PC-3 (cell line): ENCODE measurements around the gene FHL3. TPM values are rescaled to one million over a fixed set of nuclear protein-coding genes. Genes with fewer than 3 reads are reported as not detected.

Source experiments
- ATAC-seq: fragments of 200-7000 bp; cut with Tn5 transposase; 2 replicates; pipeline ENCODE4 v1.9.1; 2020; ENCODE audit warnings: mild to moderate bottlenecking, moderate library complexity
- BruUV-seq: library from RNA; stranded (reverse); fragments of 400-500 nt; replicated peaks from 2 replicates; lab custom pipeline; 2021; lab: Mats Ljungman, UMichigan
- CTCF ChIA-PET: fragments of 300-600 bp; sonication (Branson Sonifier 250); formaldehyde crosslinking; loops from one replicate; lab custom pipeline; 2022; ENCODE audit warnings: antibody characterized with exemption; lab: Charles Lee
- POLR2A ChIA-PET: fragments of 300-600 bp; sonication (Branson Sonifier 250); formaldehyde crosslinking; loops from one replicate; lab custom pipeline; 2022; ENCODE audit warnings: antibody characterized with exemption; ENCODE audit not compliant: unreplicated experiment; lab: Charles Lee
- DNase-seq: peaks from one replicate; pipeline ENCODE4 v3.0.0-alpha.2; 2015
- H2AFZ ChIP-seq: fragments of 300-600 bp; sonication (generic); 2 replicates; pipeline ENCODE4 v1.6.0; 2016; ENCODE audit warnings: antibody characterized with exemption, low read length
- H3F3A ChIP-seq: fragments of 300-600 bp; sonication (generic); one replicate; pipeline ENCODE4 v1.6.0; 2017; ENCODE audit warnings: antibody characterized with exemption, low read length, control low read depth, mild to moderate bottlenecking; ENCODE audit not compliant: unreplicated experiment
- H3K27ac ChIP-seq: fragments of 300-600 bp; sonication (generic); 2 replicates; pipeline ENCODE4 v1.5.1; 2016; ENCODE audit warnings: mild to moderate bottlenecking, low read length
- H3K27me3 ChIP-seq: fragments of 300-600 bp; sonication (generic); 2 replicates; pipeline ENCODE4 v1.6.1; 2016; ENCODE audit warnings: low read length, mixed read lengths
- H3K36me3 ChIP-seq: fragments of 300-600 bp; sonication (generic); 2 replicates; pipeline ENCODE4 v1.6.1; 2016; ENCODE audit warnings: low read depth, mixed run types, low read length, mixed read lengths
- H3K4me1 ChIP-seq: fragments of 300-600 bp; sonication (generic); 2 replicates; pipeline ENCODE4 v1.5.1; 2016; ENCODE audit warnings: low read length; ENCODE audit not compliant: insufficient read depth
- H3K4me2 ChIP-seq: fragments of 300-600 bp; sonication (generic); 2 replicates; pipeline ENCODE4 v1.6.0; 2016; ENCODE audit warnings: low read length
- H3K4me3 ChIP-seq: fragments of 300-600 bp; sonication (generic); 2 replicates; pipeline ENCODE4 v1.5.1; 2016; ENCODE audit warnings: mild to moderate bottlenecking, low read length, mixed read lengths
- H3K79me2 ChIP-seq: fragments of 300-600 bp; sonication (generic); 2 replicates; pipeline ENCODE4 v1.6.1; 2017; ENCODE audit warnings: low read length, mixed read lengths
- H3K9ac ChIP-seq: fragments of 300-600 bp; sonication (generic); 2 replicates; pipeline ENCODE4 v1.6.0; 2016; ENCODE audit warnings: mild to moderate bottlenecking, low read length
- H3K9me2 ChIP-seq: fragments of 300-600 bp; sonication (generic); replicated peaks from 2 replicates; pipeline ENCODE4 v1.6.1; 2016; ENCODE audit warnings: mixed run types, low read length, mixed read lengths
- H3K9me3 ChIP-seq: fragments of 300-600 bp; sonication (generic); 2 replicates; pipeline ENCODE4 v1.6.1; 2016; ENCODE audit warnings: low read length, mixed read lengths
- H4K20me1 ChIP-seq: fragments of 300-600 bp; sonication (generic); 2 replicates; pipeline ENCODE4 v1.6.1; 2016; ENCODE audit warnings: low read length, mixed read lengths
- EZH2 ChIP-seq: fragments of 300-600 bp; sonication (generic); IDR thresholded peaks from one replicate; pipeline ENCODE4 v1.6.1; 2017; ENCODE audit warnings: antibody characterized with exemption, mild to moderate bottlenecking, low read length; ENCODE audit not compliant: unreplicated experiment
- EZH2phosphoT487 ChIP-seq: fragments of 300-600 bp; sonication (generic); IDR thresholded peaks from 2 replicates; pipeline ENCODE4 v1.6.1; 2018; ENCODE audit warnings: mild to moderate bottlenecking, antibody characterized with exemption, low read length, borderline replicate concordance
- intact Hi-C: fragments of 100-400 bp; cut with micrococcal nuclease; formaldehyde crosslinking; loops from 2 replicates; pipeline ENCODE4 v1.9.0; 2023
- total RNA-seq: library from RNA; depleted of rRNA; stranded (reverse); fragments of >200 nt; gene quantifications from 2 replicates; pipeline ENCODE4 v1.2.3, GENCODE V29; 2014
- TF ChIP-seq, protein P1 (sequence below): fragments of 300-600 bp; sonication (generic); conservative IDR thresholded peaks from 2 replicates; pipeline ENCODE4 v1.5.1; 2017; ENCODE audit warnings: antibody characterized with exemption, low read depth, mild to moderate bottlenecking, low read length

Gene FHL3
- total RNA-seq, 1 experiment from 2014 or later, result 6.3 TPM

DNA sequence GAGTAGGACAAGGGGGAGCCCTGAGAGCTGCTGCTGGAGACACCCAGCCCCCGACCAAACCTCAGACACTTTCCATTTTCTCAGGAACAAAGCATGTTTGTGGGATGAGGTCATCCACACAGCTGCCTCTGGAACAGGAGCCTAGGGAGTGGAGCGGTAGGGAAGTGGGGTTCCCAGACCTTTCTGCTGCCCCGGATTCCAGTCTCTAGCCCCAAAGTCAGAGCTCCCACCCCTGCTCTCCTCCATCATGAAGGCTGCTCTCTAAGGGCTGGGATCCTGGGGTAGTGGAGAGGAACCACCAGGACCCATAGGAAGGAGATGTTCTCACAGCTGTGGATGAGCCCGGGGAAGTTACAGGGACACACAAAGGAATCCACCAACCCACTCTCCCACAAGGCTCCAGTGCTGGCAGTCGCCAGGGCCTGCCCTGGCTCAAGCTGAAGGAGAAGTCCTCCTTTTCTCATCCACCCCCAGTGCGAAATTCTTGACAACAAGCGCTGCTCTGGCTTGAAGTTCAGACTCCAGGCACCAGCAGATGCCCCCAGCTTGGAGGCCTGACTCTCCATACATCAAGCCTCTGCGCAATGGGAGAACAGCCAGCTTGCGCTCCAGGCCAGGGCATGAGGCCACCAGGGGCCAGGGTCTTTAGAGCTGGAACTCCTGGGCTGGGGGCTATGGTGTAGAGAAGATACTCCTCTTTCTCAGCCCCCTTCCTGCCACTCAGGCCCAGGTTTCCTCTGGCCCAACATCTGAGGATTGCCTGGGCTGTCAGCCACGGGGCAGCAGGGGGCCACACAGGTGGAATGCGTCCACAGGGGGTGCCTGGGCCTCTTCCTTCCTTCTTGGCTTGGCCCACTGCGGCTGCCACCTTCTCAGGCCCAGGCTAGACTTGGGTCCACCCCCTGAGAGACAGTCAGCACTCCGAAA is 4.5 kb downstream of the FHL3 start:
- ChIA-PET POLR2A (no interaction called here), CTCF (interaction anchor here (0.6 kb wide), 1 partner anchor 18 kb away, joined by 8 read pairs; no protein-coding TSS in a partner anchor)
- H3K9me3 ChIP-seq, result no peaks in the 10 kb centered on the region
- no peaks in the 10 kb centered on the region for H3K9me2 ChIP-seq
- H3K4me1 ChIP-seq, result peaks cover 36% of the 10 kb centered on the region
- intact Hi-C loops, result no loop called here
- no peaks in the 10 kb centered on the region; the same call in 1 of the 2 replicates for H3K36me3 ChIP-seq
- no peak overlapping the region for H3K4me3 ChIP-seq
- ATAC-seq (peak; percentile 40), DNase-seq (peak; percentile 32)
- no peaks in the 10 kb centered on the region for H3F3A ChIP-seq
- peaks cover 15% of the 10 kb centered on the region; the same call in 1 of the 2 replicates for H3K79me2 ChIP-seq
- no peak overlapping the region for H3K9ac ChIP-seq
- H3K4me2 ChIP-seq, result peak overlapping the region; percentile 64
- H3K27me3 ChIP-seq, result no peaks in the 10 kb centered on the region
- TF ChIP-seq EZH2phosphoT487 (no peak), EZH2 (no peak)
- TF ChIP-seq, protein P1, sequence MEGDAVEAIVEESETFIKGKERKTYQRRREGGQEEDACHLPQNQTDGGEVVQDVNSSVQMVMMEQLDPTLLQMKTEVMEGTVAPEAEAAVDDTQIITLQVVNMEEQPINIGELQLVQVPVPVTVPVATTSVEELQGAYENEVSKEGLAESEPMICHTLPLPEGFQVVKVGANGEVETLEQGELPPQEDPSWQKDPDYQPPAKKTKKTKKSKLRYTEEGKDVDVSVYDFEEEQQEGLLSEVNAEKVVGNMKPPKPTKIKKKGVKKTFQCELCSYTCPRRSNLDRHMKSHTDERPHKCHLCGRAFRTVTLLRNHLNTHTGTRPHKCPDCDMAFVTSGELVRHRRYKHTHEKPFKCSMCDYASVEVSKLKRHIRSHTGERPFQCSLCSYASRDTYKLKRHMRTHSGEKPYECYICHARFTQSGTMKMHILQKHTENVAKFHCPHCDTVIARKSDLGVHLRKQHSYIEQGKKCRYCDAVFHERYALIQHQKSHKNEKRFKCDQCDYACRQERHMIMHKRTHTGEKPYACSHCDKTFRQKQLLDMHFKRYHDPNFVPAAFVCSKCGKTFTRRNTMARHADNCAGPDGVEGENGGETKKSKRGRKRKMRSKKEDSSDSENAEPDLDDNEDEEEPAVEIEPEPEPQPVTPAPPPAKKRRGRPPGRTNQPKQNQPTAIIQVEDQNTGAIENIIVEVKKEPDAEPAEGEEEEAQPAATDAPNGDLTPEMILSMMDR, result no peak
- no TSS peak for BruUV-seq
- H2AFZ ChIP-seq, result peak overlapping the region; percentile 31; the same call in 1 of the 2 replicates
- no peaks in the 10 kb centered on the region for H4K20me1 ChIP-seq
- H3K27ac ChIP-seq, result peak overlapping the region; percentile 52

DNA sequence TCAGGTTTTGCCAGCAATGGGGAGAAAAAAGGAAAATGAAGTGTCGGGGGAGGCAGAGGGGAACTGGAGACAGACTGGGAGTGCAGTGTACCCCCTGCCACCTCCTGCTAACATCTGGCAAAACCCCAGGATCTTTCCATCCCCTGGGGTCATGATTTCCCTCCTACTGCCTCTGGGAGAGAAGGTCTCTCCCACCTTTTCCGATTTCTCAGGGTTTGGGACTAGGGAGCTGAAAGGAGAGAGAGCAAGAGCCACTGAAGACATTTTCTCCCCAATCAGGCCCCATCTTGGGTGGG is 5.1 kb downstream of the FHL3 start:
- Histone ChIP-seq H3K9ac (peak overlapping the region; percentile 14; the same call in 1 of the 2 replicates), H3K27ac (peak overlapping the region; percentile 52), H2AFZ (peak overlapping the region; percentile 31; the same call in 1 of the 2 replicates), H3K4me3 (no peak overlapping the region), H3K4me2 (peak overlapping the region; percentile 64), H3K27me3 (no peaks in the 10 kb centered on the region), H3K4me1 (peaks cover 36% of the 10 kb centered on the region), H3K36me3 (no peaks in the 10 kb centered on the region; the same call in 1 of the 2 replicates), H4K20me1 (no peaks in the 10 kb centered on the region), H3K9me3 (no peaks in the 10 kb centered on the region), H3K79me2 (peaks cover 15% of the 10 kb centered on the region; the same call in 1 of the 2 replicates), H3K9me2 (no peaks in the 10 kb centered on the region), H3F3A (no peaks in the 10 kb centered on the region)
- CTCF ChIA-PET, result no interaction called here
- TF ChIP-seq, protein P1, result no peak
- no peak for TF ChIP-seq EZH2
- TF ChIP-seq EZH2phosphoT487, result no peak
- no TSS peak for BruUV-seq
- intact Hi-C loops, result no loop called here
- ATAC-seq (no peak), DNase-seq (no peak)
- POLR2A ChIA-PET, result no interaction called here
